Measurements from ENCODE around the gene STUB1.

STUB1 gene

DNA sequence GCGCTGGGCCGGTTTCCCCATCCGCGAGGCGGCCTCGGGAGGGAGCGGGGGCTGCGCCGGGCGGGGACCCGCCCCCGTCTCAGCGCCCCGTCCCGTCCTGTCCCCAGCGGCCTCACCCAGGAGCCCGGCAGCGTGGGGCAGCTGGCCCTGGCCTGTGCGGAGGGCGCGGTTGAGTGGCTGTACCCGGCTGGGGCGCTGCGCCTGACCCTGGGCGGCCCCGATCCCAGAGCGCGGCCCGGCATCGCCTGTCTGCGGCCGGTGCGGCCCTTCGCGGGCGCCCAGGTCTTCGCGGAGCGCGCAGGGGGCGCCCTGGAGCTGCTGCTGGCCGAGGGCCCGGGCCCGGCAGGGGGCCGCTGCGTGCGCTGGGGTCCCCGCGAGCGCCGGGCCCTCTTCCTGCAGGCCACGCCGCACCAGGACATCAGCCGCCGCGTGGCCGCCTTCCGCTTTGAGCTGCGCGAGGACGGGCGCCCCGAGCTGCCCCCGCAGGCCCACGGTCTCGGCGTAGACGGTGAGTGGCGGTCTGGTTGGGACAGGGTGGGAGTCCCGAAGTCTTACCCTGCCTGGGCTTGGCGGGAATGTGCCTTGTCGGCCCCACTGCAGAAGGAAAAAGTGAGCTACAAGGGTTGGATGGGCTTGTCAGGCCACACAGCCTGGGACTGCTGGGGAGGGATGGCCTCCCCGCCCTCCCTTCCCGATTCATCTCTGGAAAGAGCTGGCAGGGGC is 35.4 kb downstream of the STUB1 start:
- TF ChIP-seq, protein P1, sequence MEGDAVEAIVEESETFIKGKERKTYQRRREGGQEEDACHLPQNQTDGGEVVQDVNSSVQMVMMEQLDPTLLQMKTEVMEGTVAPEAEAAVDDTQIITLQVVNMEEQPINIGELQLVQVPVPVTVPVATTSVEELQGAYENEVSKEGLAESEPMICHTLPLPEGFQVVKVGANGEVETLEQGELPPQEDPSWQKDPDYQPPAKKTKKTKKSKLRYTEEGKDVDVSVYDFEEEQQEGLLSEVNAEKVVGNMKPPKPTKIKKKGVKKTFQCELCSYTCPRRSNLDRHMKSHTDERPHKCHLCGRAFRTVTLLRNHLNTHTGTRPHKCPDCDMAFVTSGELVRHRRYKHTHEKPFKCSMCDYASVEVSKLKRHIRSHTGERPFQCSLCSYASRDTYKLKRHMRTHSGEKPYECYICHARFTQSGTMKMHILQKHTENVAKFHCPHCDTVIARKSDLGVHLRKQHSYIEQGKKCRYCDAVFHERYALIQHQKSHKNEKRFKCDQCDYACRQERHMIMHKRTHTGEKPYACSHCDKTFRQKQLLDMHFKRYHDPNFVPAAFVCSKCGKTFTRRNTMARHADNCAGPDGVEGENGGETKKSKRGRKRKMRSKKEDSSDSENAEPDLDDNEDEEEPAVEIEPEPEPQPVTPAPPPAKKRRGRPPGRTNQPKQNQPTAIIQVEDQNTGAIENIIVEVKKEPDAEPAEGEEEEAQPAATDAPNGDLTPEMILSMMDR (conservative IDR thresholded peaks at IDR 0.05; ENCODE audit: low read depth, low read length): no peak
- Histone ChIP-seq H3K9ac (no peak overlapping the region), H3K4me1 (ENCODE audit: low read depth, poor library complexity, severe bottlenecking) (peaks cover 34% of the 10 kb centered on the region)

DNA sequence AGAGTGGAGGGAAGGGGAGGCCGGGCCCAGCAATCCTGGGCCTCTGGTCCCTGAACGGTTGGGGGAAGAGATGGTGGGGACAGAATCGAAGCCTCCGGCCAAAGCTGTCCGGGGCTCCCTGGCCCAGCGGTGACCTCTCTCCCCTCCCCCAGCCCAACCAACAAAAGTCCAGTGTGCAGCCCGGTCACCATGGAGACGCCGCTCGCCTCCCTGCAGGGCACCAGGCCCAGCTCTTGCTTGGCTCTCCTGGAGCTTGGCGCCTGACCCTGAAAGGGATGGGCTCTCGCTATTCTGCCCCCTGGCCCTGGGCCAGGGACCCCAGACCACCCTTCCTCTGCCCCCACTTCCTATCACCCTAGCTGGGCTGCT is 36.0 kb downstream of the STUB1 start:
- Histone ChIP-seq H3K36me3 (ENCODE audit: insufficient read depth) (no peaks in the 10 kb centered on the region), H3K79me2 (ENCODE audit: insufficient read depth, low read depth) (no peaks in the 10 kb centered on the region), H3K4me2 (no peak overlapping the region), H2AFZ (ENCODE audit: low read depth) (no peak overlapping the region), H4K20me1 (ENCODE audit: insufficient read depth) (no peaks in the 10 kb centered on the region), H3K27ac (no peak overlapping the region), H3K27me3 (ENCODE audit: insufficient read depth, low read depth) (peaks cover 46% of the 10 kb centered on the region), H3K4me1 (ENCODE audit: low read depth, poor library complexity, severe bottlenecking) (peaks cover 29% of the 10 kb centered on the region), H3K9ac (no peak overlapping the region), H3K4me3 (IDR thresholded peaks at IDR 0.05; ENCODE audit: insufficient read depth, low read depth, low read length) (no peak overlapping the region)
- TF ChIP-seq, protein P1 (conservative IDR thresholded peaks at IDR 0.05; ENCODE audit: low read depth, low read length): no peak

More for the DNA sequence above, 35.4 kb downstream of the STUB1 start:
- Histone ChIP-seq H2AFZ (ENCODE audit: low read depth) (no peak overlapping the region), H4K20me1 (ENCODE audit: insufficient read depth) (no peaks in the 10 kb centered on the region), H3K27me3 (ENCODE audit: insufficient read depth, low read depth) (peaks cover 52% of the 10 kb centered on the region), H3K4me2 (no peak overlapping the region; the same call in 1 of the 2 replicates), H3K36me3 (ENCODE audit: insufficient read depth) (no peaks in the 10 kb centered on the region), H3K4me3 (IDR thresholded peaks at IDR 0.05; ENCODE audit: insufficient read depth, low read depth, low read length) (no peak overlapping the region), H3K27ac (no peak overlapping the region), H3K79me2 (ENCODE audit: insufficient read depth, low read depth) (no peaks in the 10 kb centered on the region)

DNA sequence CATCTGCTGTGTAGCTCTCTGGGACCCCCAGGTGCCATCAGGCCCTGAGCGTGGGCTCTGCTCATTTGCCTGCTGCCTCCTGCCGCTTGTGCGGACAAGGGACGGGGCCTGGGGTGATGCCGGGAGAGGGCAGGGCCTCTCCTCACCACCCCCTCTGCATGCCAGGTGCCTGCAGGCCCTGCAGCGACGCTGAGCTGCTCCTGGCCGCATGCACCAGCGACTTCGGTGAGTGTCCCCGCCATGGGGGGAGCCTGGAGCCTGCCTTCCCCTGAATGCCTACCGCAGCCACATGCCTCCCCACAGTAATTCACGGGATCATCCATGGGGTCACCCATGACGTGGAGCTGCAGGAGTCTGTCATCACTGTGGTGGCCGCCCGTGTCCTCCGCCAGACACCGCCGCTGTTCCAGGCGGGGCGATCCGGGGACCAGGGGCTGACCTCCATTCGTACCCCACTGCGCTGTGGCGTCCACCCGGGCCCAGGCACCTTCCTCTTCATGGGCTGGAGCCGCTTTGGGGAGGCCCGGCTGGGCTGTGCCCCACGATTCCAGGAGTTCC is 36.6 kb downstream of the STUB1 start:
- Histone ChIP-seq H3K4me2 (no peak overlapping the region), H3K27ac (no peak overlapping the region), H3K27me3 (ENCODE audit: insufficient read depth, low read depth) (peaks cover 40% of the 10 kb centered on the region), H3K4me3 (IDR thresholded peaks at IDR 0.05; ENCODE audit: insufficient read depth, low read depth, low read length) (no peak overlapping the region), H4K20me1 (ENCODE audit: insufficient read depth) (no peaks in the 10 kb centered on the region), H2AFZ (ENCODE audit: low read depth) (no peak overlapping the region), H3K79me2 (ENCODE audit: insufficient read depth, low read depth) (no peaks in the 10 kb centered on the region), H3K9ac (no peak overlapping the region), H3K36me3 (ENCODE audit: insufficient read depth) (no peaks in the 10 kb centered on the region), H3K4me1 (ENCODE audit: low read depth, poor library complexity, severe bottlenecking) (peaks cover 28% of the 10 kb centered on the region)
- TF ChIP-seq, protein P1 (conservative IDR thresholded peaks at IDR 0.05; ENCODE audit: low read depth, low read length): no peak

DNA sequence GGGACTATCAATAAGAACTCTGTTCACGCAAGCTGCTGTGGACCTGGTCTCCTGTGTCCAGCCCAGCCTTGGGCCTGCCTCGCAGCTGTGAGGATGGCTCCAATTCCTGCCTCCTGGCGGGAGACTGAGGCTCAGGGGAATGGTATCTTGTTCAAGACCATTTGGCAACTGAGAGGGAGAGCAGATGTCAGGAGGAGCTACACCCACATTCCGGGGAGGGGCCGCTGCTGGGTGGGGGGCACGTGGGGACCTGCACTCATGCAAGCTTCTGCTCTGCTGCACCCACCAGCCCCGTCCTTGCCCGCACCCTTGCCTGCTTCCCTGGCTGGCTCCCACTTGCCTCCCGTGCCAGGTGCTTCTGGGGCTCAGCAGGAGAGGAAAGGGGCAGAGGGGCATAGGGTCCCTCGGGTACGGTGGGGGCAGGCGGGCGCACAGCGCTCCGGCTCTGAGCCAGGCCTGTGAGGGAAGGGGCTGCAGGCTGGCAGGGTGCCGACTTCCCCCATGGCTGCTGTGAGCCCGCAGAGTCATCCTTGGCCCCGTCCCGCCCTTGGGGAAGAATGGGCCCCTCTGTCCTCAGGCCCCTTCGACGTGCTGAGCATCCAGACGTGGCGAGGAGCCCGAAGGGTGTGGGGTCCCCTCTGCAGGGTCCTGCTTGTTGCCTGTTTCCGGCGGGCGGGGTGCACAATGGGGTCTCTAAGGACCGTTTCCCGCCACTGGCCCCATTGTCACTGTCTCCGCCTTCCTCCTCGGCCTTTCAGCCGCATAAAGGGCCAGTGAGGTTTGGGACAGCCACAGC is 37.4 kb downstream of the STUB1 start:
- Histone ChIP-seq H3K9ac (no peak overlapping the region), H4K20me1 (ENCODE audit: insufficient read depth) (no peaks in the 10 kb centered on the region), H3K4me3 (IDR thresholded peaks at IDR 0.05; ENCODE audit: insufficient read depth, low read depth, low read length) (no peak overlapping the region), H3K36me3 (ENCODE audit: insufficient read depth) (no peaks in the 10 kb centered on the region), H3K27ac (no peak overlapping the region), H2AFZ (ENCODE audit: low read depth) (no peak overlapping the region), H3K27me3 (ENCODE audit: insufficient read depth, low read depth) (peaks cover 32% of the 10 kb centered on the region), H3K4me2 (no peak overlapping the region), H3K4me1 (ENCODE audit: low read depth, poor library complexity, severe bottlenecking) (peaks cover 32% of the 10 kb centered on the region), H3K79me2 (ENCODE audit: insufficient read depth, low read depth) (no peaks in the 10 kb centered on the region)
- TF ChIP-seq, protein P1 (conservative IDR thresholded peaks at IDR 0.05; ENCODE audit: low read depth, low read length): no peak
